ENCODE results near the gene PYY.
A peak's percentile ranks its signal among the peaks of the same experiment; 100 is the strongest.

- TF ChIP-seq, protein P1, sequence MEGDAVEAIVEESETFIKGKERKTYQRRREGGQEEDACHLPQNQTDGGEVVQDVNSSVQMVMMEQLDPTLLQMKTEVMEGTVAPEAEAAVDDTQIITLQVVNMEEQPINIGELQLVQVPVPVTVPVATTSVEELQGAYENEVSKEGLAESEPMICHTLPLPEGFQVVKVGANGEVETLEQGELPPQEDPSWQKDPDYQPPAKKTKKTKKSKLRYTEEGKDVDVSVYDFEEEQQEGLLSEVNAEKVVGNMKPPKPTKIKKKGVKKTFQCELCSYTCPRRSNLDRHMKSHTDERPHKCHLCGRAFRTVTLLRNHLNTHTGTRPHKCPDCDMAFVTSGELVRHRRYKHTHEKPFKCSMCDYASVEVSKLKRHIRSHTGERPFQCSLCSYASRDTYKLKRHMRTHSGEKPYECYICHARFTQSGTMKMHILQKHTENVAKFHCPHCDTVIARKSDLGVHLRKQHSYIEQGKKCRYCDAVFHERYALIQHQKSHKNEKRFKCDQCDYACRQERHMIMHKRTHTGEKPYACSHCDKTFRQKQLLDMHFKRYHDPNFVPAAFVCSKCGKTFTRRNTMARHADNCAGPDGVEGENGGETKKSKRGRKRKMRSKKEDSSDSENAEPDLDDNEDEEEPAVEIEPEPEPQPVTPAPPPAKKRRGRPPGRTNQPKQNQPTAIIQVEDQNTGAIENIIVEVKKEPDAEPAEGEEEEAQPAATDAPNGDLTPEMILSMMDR (IDR thresholded peaks at IDR 0.05), result peak; percentile 73 to 93 (median 82)
- TF ChIP-seq POLR2A (IDR thresholded peaks at IDR 0.05), result no peak
Measured at GRCh38 chr17:43994272-43995149, 40.8 kb upstream of the PYY start.

Measured in heart left ventricle (tissue), 13 donors.